Gastroesophageal sphincter (tissue), 3 donors: Measurements from ENCODE around the gene ITPRID2.

Source experiments
- POLR2A ChIP-seq, 2 donors: fragments of 450-650 bp; IDR thresholded peaks; one replicate each; pipeline ENCODE4 v1.6.1; 2017; ENCODE audit warnings: antibody characterized with exemption in 2 of 2, mild to moderate bottlenecking in 2 of 2, moderate library complexity in 1 of 2
- TF ChIP-seq, protein P1 (sequence below), 4 experiments: fragments of 200-600 bp in 2 of 4; fragments of 450-650 bp in 2 of 4; sonication (generic) in 1 of 4; IDR thresholded peaks; one replicate each; pipeline ENCODE4 v1.5.1; 2017 to 2019; ENCODE audit warnings: antibody characterized with exemption in 4 of 4, mild to moderate bottlenecking in 2 of 4, moderate library complexity in 2 of 4

DNA sequence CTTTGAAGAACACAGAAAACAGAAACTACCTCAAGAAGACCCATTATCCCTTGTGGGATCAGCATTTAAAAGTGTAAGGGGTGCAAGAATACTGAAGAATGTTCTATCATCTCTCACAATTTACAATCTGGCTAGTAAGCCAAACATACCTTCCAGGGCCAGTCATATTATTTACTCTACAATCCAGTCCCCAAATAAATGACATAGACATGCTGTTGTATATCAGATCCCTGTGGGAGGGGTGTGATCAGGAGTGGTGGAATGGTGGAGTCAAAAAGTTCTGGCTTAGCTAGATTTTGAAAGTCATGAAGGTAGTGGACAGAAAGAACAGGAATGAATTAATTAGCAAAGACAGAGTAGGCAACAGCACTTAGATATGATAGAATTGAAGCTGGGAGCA is 1.8 kb upstream of the ITPRID2 start:
- TF ChIP-seq POLR2A (IDR thresholded peaks at IDR 0.05) = no peak
- TF ChIP-seq, protein P1, sequence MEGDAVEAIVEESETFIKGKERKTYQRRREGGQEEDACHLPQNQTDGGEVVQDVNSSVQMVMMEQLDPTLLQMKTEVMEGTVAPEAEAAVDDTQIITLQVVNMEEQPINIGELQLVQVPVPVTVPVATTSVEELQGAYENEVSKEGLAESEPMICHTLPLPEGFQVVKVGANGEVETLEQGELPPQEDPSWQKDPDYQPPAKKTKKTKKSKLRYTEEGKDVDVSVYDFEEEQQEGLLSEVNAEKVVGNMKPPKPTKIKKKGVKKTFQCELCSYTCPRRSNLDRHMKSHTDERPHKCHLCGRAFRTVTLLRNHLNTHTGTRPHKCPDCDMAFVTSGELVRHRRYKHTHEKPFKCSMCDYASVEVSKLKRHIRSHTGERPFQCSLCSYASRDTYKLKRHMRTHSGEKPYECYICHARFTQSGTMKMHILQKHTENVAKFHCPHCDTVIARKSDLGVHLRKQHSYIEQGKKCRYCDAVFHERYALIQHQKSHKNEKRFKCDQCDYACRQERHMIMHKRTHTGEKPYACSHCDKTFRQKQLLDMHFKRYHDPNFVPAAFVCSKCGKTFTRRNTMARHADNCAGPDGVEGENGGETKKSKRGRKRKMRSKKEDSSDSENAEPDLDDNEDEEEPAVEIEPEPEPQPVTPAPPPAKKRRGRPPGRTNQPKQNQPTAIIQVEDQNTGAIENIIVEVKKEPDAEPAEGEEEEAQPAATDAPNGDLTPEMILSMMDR (IDR thresholded peaks at IDR 0.05) = no peak
